IPS-20b (cell line): ENCODE data around the gene ADORA3.

Source experiments
- H3K27ac ChIP-seq: one replicate; pipeline ENCODE4 v1.5.1; 2013; ENCODE audit warnings: low read length
- H3K27me3 ChIP-seq: 2 replicates; pipeline ENCODE4 v1.6.1; 2013; ENCODE audit warnings: mild to moderate bottlenecking, low read length, inconsistent platforms; ENCODE audit not compliant: insufficient read depth
- H3K36me3 ChIP-seq: 2 replicates; pipeline ENCODE4 v1.6.1; 2013; ENCODE audit warnings: low read depth, mild to moderate bottlenecking, inconsistent platforms, low read length, moderate library complexity; ENCODE audit not compliant: insufficient read depth
- H3K4me1 ChIP-seq: 2 replicates; pipeline ENCODE4 v1.6.1; 2013; ENCODE audit warnings: mild to moderate bottlenecking, control low read depth, inconsistent platforms, low read length, moderate library complexity; ENCODE audit not compliant: insufficient read depth
- H3K4me3 ChIP-seq: 2 replicates; pipeline ENCODE4 v1.5.1; 2013; ENCODE audit warnings: mild to moderate bottlenecking, low read length, inconsistent platforms
- H3K9ac ChIP-seq: 2 replicates; pipeline ENCODE4 v1.6.1; 2013; ENCODE audit warnings: low read depth, mild to moderate bottlenecking, inconsistent platforms, low read length, moderate library complexity
- H3K9me3 ChIP-seq: 2 replicates; pipeline ENCODE4 v1.6.1; 2013; ENCODE audit warnings: mild to moderate bottlenecking, low read depth, low read length, inconsistent platforms; ENCODE audit not compliant: insufficient read depth

Gene ADORA3

GRCh38 chr1:111469539-111469938 is 33.9 kb downstream of the ADORA3 start:
- Histone ChIP-seq H3K27ac (no peak overlapping the region), H3K36me3 (no peaks in the 10 kb centered on the region), H3K27me3 (no peaks in the 10 kb centered on the region), H3K9ac (no peak overlapping the region), H3K9me3 (no peaks in the 10 kb centered on the region), H3K4me3 (no peak overlapping the region), H3K4me1 (no peaks in the 10 kb centered on the region)

DNA sequence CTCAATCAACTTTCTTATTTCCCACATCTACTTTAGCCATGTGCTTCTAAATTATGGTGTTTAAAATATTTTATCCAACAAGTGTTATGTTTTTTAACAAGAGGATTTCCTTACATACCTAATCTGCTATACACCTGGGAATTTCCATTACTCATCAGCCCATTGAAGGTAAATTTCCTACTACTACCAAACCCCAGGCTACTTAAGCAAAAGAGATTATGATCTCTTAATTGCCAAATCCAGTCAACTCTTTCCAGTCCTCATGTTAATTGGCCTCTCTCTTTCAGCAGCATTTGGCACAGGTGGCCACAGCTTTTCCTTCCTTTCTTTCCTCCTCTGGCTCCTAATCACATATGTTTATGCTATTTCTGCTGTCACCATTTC is 34.7 kb downstream of the ADORA3 start:
- Histone ChIP-seq H3K9ac (no peak overlapping the region), H3K27ac (no peak overlapping the region), H3K4me3 (no peak overlapping the region), H3K9me3 (no peaks in the 10 kb centered on the region), H3K36me3 (no peaks in the 10 kb centered on the region), H3K27me3 (no peaks in the 10 kb centered on the region), H3K4me1 (no peaks in the 10 kb centered on the region)

GRCh38 chr1:111467865-111468716 is 35.3 kb downstream of the ADORA3 start:
- no peak overlapping the region for H3K4me3 ChIP-seq
- no peak overlapping the region for H3K27ac ChIP-seq
- H3K4me1 ChIP-seq = no peaks in the 10 kb centered on the region
- no peaks in the 10 kb centered on the region for H3K36me3 ChIP-seq
- no peaks in the 10 kb centered on the region for H3K27me3 ChIP-seq
- H3K9me3 ChIP-seq = no peaks in the 10 kb centered on the region
- H3K9ac ChIP-seq = no peak overlapping the region

- no peak overlapping the region for H3K27ac ChIP-seq
- H3K4me3 ChIP-seq = no peak overlapping the region
- H3K9ac ChIP-seq = no peak overlapping the region
- H3K27me3 ChIP-seq = no peaks in the 10 kb centered on the region
- no peaks in the 10 kb centered on the region for H3K9me3 ChIP-seq
- no peaks in the 10 kb centered on the region for H3K4me1 ChIP-seq
- peaks cover 11% of the 10 kb centered on the region for H3K36me3 ChIP-seq
These were observed 37.0 kb downstream of the ADORA3 start for GRCh38 chr1:111466480-111466879.

GRCh38 chr1:111465754-111466153 is 37.7 kb downstream of the ADORA3 start:
- Histone ChIP-seq H3K9me3 (no peaks in the 10 kb centered on the region), H3K4me1 (no peaks in the 10 kb centered on the region), H3K36me3 (peaks cover 19% of the 10 kb centered on the region), H3K4me3 (no peak overlapping the region), H3K27ac (no peak overlapping the region), H3K27me3 (no peaks in the 10 kb centered on the region), H3K9ac (no peak overlapping the region)

GRCh38 chr1:111463029-111463683 is 40.3 kb downstream of the ADORA3 start:
- no peaks in the 10 kb centered on the region for H3K27me3 ChIP-seq
- no peaks in the 10 kb centered on the region for H3K9me3 ChIP-seq
- H3K9ac ChIP-seq = no peak overlapping the region
- peaks cover 44% of the 10 kb centered on the region for H3K36me3 ChIP-seq
- H3K4me1 ChIP-seq = no peaks in the 10 kb centered on the region
- H3K27ac ChIP-seq = no peak overlapping the region
- no peak overlapping the region for H3K4me3 ChIP-seq

DNA sequence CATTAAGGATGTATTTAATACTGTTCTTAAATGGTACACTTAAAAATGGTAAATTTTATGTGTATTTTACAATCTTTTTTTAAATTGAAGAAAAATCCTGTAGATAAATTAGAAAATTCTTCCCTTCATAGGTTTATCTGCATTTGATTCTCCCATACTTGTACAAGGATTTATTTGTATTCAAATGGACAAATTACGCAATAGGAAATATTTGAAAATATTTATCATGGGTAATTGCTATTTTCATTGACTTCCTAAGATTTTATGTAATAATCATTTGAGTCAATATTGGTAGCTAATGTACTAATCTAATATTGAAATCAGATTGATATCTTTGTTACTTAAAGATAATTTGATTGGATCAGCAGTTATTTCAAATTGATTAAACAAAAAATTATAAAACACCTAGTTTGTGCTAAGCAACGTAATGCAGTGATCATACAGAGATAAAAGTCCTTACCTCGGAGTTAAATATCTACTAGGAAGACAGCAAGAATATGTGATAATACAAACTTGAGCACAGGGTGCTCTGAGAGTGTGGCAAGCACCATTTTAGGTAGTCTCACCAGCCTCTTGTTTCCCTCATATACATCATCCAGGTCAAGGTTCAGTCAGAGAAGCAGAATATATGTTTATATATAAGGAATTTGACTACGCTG is 40.9 kb downstream of the ADORA3 start:
- Histone ChIP-seq H3K4me3 (no peak overlapping the region), H3K36me3 (peaks cover 50% of the 10 kb centered on the region), H3K27ac (no peak overlapping the region)

GRCh38 chr1:111461765-111462164 is 41.7 kb downstream of the ADORA3 start:
- H3K27ac ChIP-seq = no peak overlapping the region
- no peaks in the 10 kb centered on the region for H3K4me1 ChIP-seq
- no peaks in the 10 kb centered on the region for H3K27me3 ChIP-seq
- H3K36me3 ChIP-seq = peaks cover 58% of the 10 kb centered on the region
- no peak overlapping the region for H3K4me3 ChIP-seq
- H3K9me3 ChIP-seq = no peaks in the 10 kb centered on the region
- no peak overlapping the region for H3K9ac ChIP-seq

More for the DNA sequence above, 40.9 kb downstream of the ADORA3 start:
- no peaks in the 10 kb centered on the region for H3K27me3 ChIP-seq
- no peaks in the 10 kb centered on the region for H3K4me1 ChIP-seq
- H3K9ac ChIP-seq = no peak overlapping the region
- no peaks in the 10 kb centered on the region for H3K9me3 ChIP-seq

DNA sequence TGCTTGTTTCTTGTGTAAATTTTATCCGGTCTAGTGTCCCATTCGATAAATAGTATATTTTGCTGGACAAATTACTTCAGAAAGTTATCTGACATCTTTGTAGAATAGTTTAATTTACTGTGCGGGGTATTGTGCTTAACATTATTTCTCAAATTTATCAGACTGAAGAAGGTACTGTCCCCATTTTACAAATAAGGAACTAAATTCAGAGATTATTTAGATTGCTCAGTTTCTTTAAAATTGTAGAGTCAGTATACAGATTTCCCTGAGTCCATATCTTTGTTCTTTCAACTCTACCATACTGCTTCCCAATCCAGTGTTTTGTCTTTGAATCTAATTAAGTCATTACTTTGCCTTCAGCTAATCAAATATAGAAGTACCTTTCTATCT is 47.8 kb downstream of the ADORA3 start:
- Histone ChIP-seq H3K9me3 (no peaks in the 10 kb centered on the region), H3K9ac (no peak overlapping the region), H3K27ac (no peak overlapping the region), H3K4me3 (no peak overlapping the region), H3K36me3 (peaks cover 87% of the 10 kb centered on the region), H3K4me1 (no peaks in the 10 kb centered on the region), H3K27me3 (no peaks in the 10 kb centered on the region)

GRCh38 chr1:111454859-111455641 is 48.4 kb downstream of the ADORA3 start:
- H3K4me1 ChIP-seq = no peaks in the 10 kb centered on the region
- H3K27me3 ChIP-seq = no peaks in the 10 kb centered on the region
- peaks cover 83% of the 10 kb centered on the region for H3K36me3 ChIP-seq
- no peaks in the 10 kb centered on the region for H3K9me3 ChIP-seq
- H3K27ac ChIP-seq = no peak overlapping the region
- no peak overlapping the region for H3K9ac ChIP-seq
- H3K4me3 ChIP-seq = no peak overlapping the region

DNA sequence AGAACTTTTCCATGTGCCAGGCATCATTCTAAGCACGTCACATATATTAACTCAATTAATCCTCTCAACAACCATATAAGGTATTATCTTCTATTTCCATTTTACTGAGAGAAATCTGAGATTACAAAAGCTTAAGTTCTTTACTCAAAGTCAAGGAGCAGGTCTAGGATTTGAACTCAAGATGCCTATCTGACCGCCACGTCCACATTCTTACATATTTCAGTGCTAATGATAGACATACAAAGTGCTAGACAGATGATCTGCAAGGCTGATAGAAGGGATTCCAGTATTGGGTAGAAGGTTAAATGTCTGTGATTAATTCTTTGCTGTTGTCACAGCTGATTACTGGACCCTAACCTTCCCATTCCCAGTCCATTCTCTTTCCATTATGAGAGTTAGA is 49.7 kb downstream of the ADORA3 start:
- Histone ChIP-seq H3K9ac (no peak overlapping the region), H3K9me3 (no peaks in the 10 kb centered on the region), H3K27ac (no peak overlapping the region), H3K4me3 (no peak overlapping the region), H3K27me3 (no peaks in the 10 kb centered on the region), H3K36me3 (peaks cover 69% of the 10 kb centered on the region), H3K4me1 (no peaks in the 10 kb centered on the region)
